H1 (cell line): ENCODE measurements around the gene GNAT1.
"Not testable (repeated sequence)": the region's sequence is repeated elsewhere in the genome, so short reads cannot be mapped to it uniquely, and the experiment has no call there.

ENCODE experiments used
- CEBPB ChIP-seq: IDR thresholded peaks from 2 replicates; pipeline ENCODE4 v1.6.1; 2012; ENCODE audit warnings: low read depth, low read length
- CHD2 ChIP-seq: IDR thresholded peaks from 2 replicates; pipeline ENCODE4 v1.6.1; 2012; ENCODE audit warnings: low read length, improper control_type of control experiment
- EP300 ChIP-seq, 2 experiments: IDR thresholded peaks; 1 replicate in 1 of 2; 2 replicates in 1 of 2; pipeline ENCODE4 v1.6.1; 2011 to 2012; ENCODE audit warnings: low read depth in 2 of 2, low read length in 2 of 2, mild to moderate bottlenecking in 2 of 2, borderline replicate concordance in 1 of 2, inconsistent platforms in 1 of 2, moderate library complexity in 1 of 2
- EZH2 ChIP-seq: fragments of 200-600 bp; sonication (generic); IDR thresholded peaks from 2 replicates; pipeline ENCODE4 v1.7.1; 2012; ENCODE audit warnings: low read depth, mild to moderate bottlenecking, moderate library complexity, low read length, inconsistent platforms; ENCODE audit not compliant: severe bottlenecking
- KDM4A ChIP-seq: IDR thresholded peaks from one replicate; pipeline ENCODE4 v1.7.1; 2012; ENCODE audit warnings: low read depth, mild to moderate bottlenecking, moderate library complexity, low read length, inconsistent platforms; ENCODE audit not compliant: severe bottlenecking
- POLR2A ChIP-seq, 2 experiments: IDR thresholded peaks; 1 replicate in 1 of 2; 2 replicates in 1 of 2; pipeline ENCODE4 v1.6.1; 2011; ENCODE audit warnings: low read depth in 2 of 2, low read length in 2 of 2, mild to moderate bottlenecking in 2 of 2; ENCODE audit errors: control extremely low read depth in 1 of 2
- POLR2AphosphoS5 ChIP-seq: IDR thresholded peaks from 2 replicates; pipeline ENCODE4 v1.6.1; 2011; ENCODE audit warnings: low read depth, low read length
- POU5F1 ChIP-seq: IDR thresholded peaks from 2 replicates; pipeline ENCODE4 v1.6.1; 2011; ENCODE audit warnings: low read depth, mild to moderate bottlenecking, low read length, moderate library complexity
- RAD21 ChIP-seq, 2 experiments: IDR thresholded peaks in 1 of 2; conservative IDR thresholded peaks in 1 of 2; 2 replicates each; pipeline ENCODE4 v1.6.1; 2011; ENCODE audit warnings: low read depth in 2 of 2, low read length in 2 of 2, improper control_type of control experiment in 1 of 2, inconsistent platforms in 1 of 2, mild to moderate bottlenecking in 1 of 2, moderate library complexity in 1 of 2
- RBBP5 ChIP-seq: IDR thresholded peaks from 2 replicates; pipeline ENCODE4 v1.7.1; 2012; ENCODE audit warnings: low read depth, mild to moderate bottlenecking, inconsistent platforms, low read length, moderate library complexity, borderline replicate concordance
- RNF2 ChIP-seq: fragments of 200-900, 300-1000 bp; sonication (generic); IDR thresholded peaks from 2 replicates; pipeline ENCODE4 v1.7.1; 2016; ENCODE audit warnings: borderline replicate concordance, low read depth, mild to moderate bottlenecking, antibody characterized with exemption, low read length; ENCODE audit not compliant: poor library complexity, severe bottlenecking; ENCODE audit errors: missing control alignments
- SUZ12 ChIP-seq: fragments of 200-600 bp; sonication (generic); IDR thresholded peaks from 2 replicates; pipeline ENCODE4 v1.6.1; 2012; ENCODE audit warnings: mild to moderate bottlenecking, inconsistent platforms, low read length, moderate library complexity, mixed read lengths
- TEAD4 ChIP-seq: IDR thresholded peaks from 2 replicates; pipeline ENCODE4 v1.6.1; 2012; ENCODE audit warnings: low read depth, low read length, inconsistent platforms, mixed read lengths
- TF ChIP-seq, protein P1 (sequence below), 3 experiments: IDR thresholded peaks; 1 replicate in 2 of 3; 2 replicates in 1 of 3; pipeline versions ENCODE4 v1.5.1 to v1.6.1; 2011; ENCODE audit warnings: low read length in 3 of 3, mild to moderate bottlenecking in 3 of 3, inconsistent platforms in 2 of 3, low read depth in 1 of 3, moderate library complexity in 1 of 3; ENCODE audit not compliant: insufficient read depth in 1 of 3; ENCODE audit errors: control extremely low read depth in 1 of 3

DNA sequence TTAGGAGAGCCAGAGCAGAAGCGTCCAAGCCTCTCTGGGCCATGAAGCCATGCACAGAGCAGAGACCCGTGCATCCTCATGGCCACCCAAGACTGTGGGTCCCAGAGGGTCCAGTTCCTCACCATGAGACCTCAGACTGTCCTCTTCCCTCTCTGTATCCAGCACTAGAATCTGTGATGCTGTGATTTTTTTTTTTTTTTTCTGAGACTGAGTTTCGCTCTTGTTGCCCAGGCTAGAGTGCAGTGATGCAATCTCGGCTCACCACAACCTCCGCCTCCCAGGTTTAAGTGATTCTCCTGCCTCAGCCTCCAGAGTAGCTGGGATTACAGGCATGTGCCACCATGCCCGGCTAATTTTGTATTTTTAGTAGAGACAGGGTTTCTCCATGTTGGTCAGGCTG lies 53.4 kb downstream of the GNAT1 start:
- TF ChIP-seq RNF2; EZH2; RAD21 (IDR thresholded peaks at IDR 0.05 in 1 of 2, conservative IDR thresholded peaks at IDR 0.05 in 1 of 2; ENCODE audit: low read depth in 2 of 2, low read length in 2 of 2); SUZ12; CEBPB; KDM4A; POLR2A (IDR thresholded peaks at IDR 0.05; ENCODE audit: control extremely low read depth in 1 of 2, low read depth in 2 of 2, low read length in 2 of 2); POLR2AphosphoS5; EP300 (IDR thresholded peaks at IDR 0.05; ENCODE audit: borderline replicate concordance in 1 of 2, low read depth in 2 of 2, low read length in 2 of 2); TEAD4; CHD2; POU5F1; RBBP5: not testable (repeated sequence)
- TF ChIP-seq, protein P1, sequence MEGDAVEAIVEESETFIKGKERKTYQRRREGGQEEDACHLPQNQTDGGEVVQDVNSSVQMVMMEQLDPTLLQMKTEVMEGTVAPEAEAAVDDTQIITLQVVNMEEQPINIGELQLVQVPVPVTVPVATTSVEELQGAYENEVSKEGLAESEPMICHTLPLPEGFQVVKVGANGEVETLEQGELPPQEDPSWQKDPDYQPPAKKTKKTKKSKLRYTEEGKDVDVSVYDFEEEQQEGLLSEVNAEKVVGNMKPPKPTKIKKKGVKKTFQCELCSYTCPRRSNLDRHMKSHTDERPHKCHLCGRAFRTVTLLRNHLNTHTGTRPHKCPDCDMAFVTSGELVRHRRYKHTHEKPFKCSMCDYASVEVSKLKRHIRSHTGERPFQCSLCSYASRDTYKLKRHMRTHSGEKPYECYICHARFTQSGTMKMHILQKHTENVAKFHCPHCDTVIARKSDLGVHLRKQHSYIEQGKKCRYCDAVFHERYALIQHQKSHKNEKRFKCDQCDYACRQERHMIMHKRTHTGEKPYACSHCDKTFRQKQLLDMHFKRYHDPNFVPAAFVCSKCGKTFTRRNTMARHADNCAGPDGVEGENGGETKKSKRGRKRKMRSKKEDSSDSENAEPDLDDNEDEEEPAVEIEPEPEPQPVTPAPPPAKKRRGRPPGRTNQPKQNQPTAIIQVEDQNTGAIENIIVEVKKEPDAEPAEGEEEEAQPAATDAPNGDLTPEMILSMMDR (IDR thresholded peaks at IDR 0.05; ENCODE audit: control extremely low read depth in 1 of 3, insufficient read depth in 1 of 3, low read depth in 1 of 3, low read length in 3 of 3), result not testable (repeated sequence)
